GM21786 (cell line): ENCODE results near the gene MAPKAPK2.
A peak's percentile ranks its signal among the peaks of the same experiment; 100 is the strongest.

ENCODE experiments used
- ATAC-seq: cut with Tn5 transposase; IDR thresholded peaks from one replicate; pipeline ENCODE4 v1.9.1; 2021; ENCODE audit not compliant: unreplicated experiment

Gene MAPKAPK2

GRCh38 chr1:206702260-206702659 is 17.6 kb downstream of the MAPKAPK2 start:
- no peak for ATAC-seq

- ATAC-seq: no peak
Measured at GRCh38 chr1:206702803-206703202, 18.1 kb downstream of the MAPKAPK2 start.

GRCh38 chr1:206703661-206704060 is 19.0 kb downstream of the MAPKAPK2 start:
- ATAC-seq: peak; percentile 51

- no peak for ATAC-seq
Measured at GRCh38 chr1:206704226-206704625, 19.5 kb downstream of the MAPKAPK2 start.

- no peak for ATAC-seq
Measured at GRCh38 chr1:206705191-206705590, 20.5 kb downstream of the MAPKAPK2 start.

- no peak for ATAC-seq
Measured at GRCh38 chr1:206705726-206706297, 21.1 kb downstream of the MAPKAPK2 start.

- ATAC-seq: no peak
Measured at GRCh38 chr1:206706298-206706791, 21.6 kb downstream of the MAPKAPK2 start.

- no peak for ATAC-seq
Measured at GRCh38 chr1:206706806-206707366, 22.2 kb downstream of the MAPKAPK2 start.

GRCh38 chr1:206708058-206708457 is 23.4 kb downstream of the MAPKAPK2 start:
- peak; percentile 52 for ATAC-seq

GRCh38 chr1:206708882-206709281 is 24.2 kb downstream of the MAPKAPK2 start:
- ATAC-seq: no peak

- ATAC-seq: no peak
Measured at GRCh38 chr1:206709322-206709721, 24.6 kb downstream of the MAPKAPK2 start.

GRCh38 chr1:206709772-206710459 is 25.2 kb downstream of the MAPKAPK2 start:
- ATAC-seq: no peak

- ATAC-seq: no peak
Measured at GRCh38 chr1:206710460-206710823, 25.7 kb downstream of the MAPKAPK2 start.

GRCh38 chr1:206713070-206713469 is 28.4 kb downstream of the MAPKAPK2 start:
- no peak for ATAC-seq

GRCh38 chr1:206713910-206714312 is 29.2 kb downstream of the MAPKAPK2 start:
- no peak for ATAC-seq

GRCh38 chr1:206714331-206715058 is 29.8 kb downstream of the MAPKAPK2 start:
- no peak for ATAC-seq

- ATAC-seq: no peak
Measured at GRCh38 chr1:206715120-206715519, 30.4 kb downstream of the MAPKAPK2 start.

- no peak for ATAC-seq
Measured at GRCh38 chr1:206715552-206716158, 30.9 kb downstream of the MAPKAPK2 start.

- no peak for ATAC-seq
Measured at GRCh38 chr1:206716159-206716869, 31.6 kb downstream of the MAPKAPK2 start.

- peak; percentile 74 for ATAC-seq
Measured at GRCh38 chr1:206716870-206717673, 32.4 kb downstream of the MAPKAPK2 start.
